GM19372 (cell line): Measurements from ENCODE around the gene CCR5.
"Not testable (repeated sequence)": the region's sequence is repeated elsewhere in the genome, so short reads cannot be mapped to it uniquely, and the experiment has no call there.

Source experiments
- ATAC-seq: cut with Tn5 transposase; IDR thresholded peaks from one replicate; pipeline ENCODE4 v1.9.1; 2021; ENCODE audit warnings: mild to moderate bottlenecking, low read depth, moderate library complexity; ENCODE audit not compliant: unreplicated experiment

CCR5 gene

DNA sequence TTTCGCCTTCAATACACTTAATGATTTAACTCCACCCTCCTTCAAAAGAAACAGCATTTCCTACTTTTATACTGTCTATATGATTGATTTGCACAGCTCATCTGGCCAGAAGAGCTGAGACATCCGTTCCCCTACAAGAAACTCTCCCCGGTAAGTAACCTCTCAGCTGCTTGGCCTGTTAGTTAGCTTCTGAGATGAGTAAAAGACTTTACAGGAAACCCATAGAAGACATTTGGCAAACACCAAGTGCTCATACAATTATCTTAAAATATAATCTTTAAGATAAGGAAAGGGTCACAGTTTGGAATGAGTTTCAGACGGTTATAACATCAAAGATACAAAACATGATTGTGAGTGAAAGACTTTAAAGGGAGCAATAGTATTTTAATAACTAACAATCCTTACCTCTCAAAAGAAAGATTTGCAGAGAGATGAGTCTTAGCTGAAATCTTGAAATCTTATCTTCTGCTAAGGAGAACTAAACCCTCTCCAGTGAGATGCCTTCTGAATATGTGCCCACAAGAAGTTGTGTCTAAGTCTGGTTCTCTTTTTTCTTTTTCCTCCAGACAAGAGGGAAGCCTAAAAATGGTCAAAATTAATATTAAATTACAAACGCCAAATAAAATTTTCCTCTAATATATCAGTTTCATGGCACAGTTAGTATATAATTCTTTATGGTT, at the start of gene CCR5:
Gene CCR5 (plus strand): TSS at position 108 of the 680 bp plus-strand sequence. CDS start 1,957 bp downstream, outside the sequence.
- ATAC-seq = no peak

DNA sequence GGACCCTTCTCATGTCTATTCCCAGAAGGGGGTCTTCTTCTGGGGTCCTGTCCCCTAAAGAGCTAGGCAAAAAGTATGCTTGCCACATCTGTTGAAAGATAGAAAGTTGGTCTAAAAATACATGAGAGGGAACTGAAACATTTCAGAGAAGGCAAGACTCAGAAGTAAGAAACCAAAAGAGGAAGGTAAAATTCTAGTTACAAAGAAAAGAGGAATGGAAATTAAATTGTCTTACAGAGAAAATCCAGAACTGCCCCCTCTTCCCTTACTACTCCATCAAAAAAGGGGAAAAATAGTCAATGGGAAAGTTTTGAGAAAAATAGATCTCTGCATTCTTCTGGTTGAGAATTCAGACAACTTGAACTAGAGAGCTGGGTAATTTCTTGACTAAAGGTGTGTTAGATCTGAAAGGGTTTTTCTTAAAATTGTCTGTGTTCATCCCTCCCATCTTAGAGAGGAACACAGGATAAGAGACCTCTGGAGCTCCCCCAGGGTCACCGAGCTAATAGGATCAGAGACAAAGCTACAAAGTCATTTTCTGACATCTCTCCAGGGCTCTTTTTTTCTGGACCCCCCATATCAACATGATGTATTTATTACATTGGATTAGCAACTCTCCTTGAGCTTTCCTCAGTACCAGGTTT, 49.2 kb upstream of the CCR5 start:
- no peak for ATAC-seq

DNA sequence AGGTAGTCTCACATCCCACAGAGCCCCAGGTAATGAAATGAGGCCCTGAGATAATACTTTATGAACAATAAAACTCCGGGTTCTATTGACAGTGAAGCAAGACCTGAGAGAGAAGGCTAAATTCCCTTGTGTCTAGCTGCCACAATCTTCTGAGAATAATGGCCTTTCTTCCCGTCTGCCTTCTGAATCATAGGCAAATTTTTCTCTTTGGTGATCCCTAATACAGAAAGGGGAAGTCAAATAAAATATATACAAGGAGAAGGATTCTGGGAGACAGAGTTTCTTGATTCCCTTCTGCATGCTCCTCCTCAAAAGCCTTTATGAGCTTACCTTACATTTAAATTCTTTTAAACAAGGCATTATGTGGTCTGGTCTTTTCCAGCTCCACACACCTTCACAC, 46.7 kb upstream of the CCR5 start:
- ATAC-seq = no peak

DNA sequence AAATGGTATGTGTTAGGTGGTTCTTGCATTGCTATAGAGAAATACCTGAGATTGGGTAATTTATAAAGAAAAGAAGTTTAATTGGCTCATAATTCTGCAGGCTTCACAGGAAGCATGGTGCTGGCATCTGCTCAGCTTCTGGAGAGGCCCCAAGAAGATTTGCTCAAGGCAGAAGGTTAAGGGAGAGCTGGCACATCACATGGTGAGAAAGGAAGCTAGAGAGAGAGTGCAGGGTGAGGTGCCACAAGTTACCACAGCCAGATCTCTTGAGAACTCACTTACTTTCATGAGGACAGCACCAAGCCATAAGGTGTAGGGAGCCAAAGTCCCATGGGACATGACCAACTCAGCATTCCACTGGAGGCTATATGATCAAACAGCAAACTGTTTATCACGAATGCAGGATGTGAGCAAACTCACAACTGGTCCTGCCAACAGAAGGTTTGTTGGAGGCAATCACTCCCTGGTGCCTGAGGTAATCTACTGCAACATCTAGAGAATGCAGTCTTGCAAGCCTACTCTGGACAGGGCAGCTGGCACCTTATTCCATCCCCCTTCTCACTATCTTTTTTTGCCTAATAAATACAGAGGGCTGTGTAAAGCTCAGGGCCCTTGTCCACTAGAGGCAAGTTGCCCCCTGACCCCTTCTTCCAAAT, 45.0 kb upstream of the CCR5 start:
- ATAC-seq = no peak

DNA sequence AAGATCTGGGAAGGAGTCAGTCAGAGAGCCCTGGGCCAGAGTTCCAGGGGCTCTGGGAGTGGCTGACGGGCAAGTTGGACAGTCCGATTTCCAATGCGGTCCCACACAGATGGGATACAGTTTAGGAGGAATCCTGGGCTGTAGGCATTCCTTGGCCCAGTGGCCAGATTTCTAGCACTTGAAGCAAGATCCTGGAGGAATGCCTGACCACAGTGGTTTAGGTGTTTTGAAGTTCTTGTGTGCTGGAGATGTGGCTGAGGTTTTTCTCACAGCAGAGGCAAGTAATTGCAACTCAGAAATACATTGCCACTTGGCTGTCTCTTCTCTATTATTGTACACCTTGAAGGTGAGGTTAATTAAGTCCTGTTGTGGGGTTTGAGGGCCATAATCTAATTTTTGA, 40.1 kb upstream of the CCR5 start:
- not testable (repeated sequence) for ATAC-seq

GRCh38 chr3:46334741-46335478, 35.8 kb upstream of the CCR5 start:
- ATAC-seq = no peak

GRCh38 chr3:46335541-46335940, 35.2 kb upstream of the CCR5 start:
- ATAC-seq = no peak

- no peak for ATAC-seq
These were observed 32.8 kb upstream of the CCR5 start for GRCh38 chr3:46337911-46338310.

- ATAC-seq = no peak
These were observed 31.9 kb upstream of the CCR5 start for GRCh38 chr3:46338840-46339239.

- ATAC-seq = no peak
These were observed 26.3 kb upstream of the CCR5 start for GRCh38 chr3:46344476-46344875.

- no peak for ATAC-seq
These were observed 21.8 kb upstream of the CCR5 start for GRCh38 chr3:46348823-46349482.

GRCh38 chr3:46349484-46350261, 21.1 kb upstream of the CCR5 start:
- ATAC-seq = peak; percentile 71

GRCh38 chr3:46350262-46350565, 20.5 kb upstream of the CCR5 start:
- peak; percentile 9 for ATAC-seq

DNA sequence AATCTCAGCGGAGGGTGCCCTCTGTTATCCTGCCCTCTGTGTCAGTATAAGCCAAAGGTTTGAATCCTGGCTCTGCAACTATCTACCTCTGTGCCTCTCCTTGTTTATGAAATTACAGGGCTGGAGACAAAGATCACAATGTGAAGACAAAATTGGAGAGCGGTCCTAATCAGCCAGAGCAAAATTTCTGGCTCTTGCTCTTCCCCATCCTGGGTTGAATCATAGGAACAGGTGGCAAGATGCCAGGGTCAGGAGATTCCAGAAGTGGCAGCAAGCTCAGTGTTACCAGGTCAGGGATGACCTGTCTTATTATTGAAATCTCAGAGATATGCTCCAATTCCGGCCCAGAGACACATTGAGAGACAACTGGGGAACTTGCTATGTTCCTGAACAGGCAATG, 19.1 kb upstream of the CCR5 start:
- no peak for ATAC-seq

- ATAC-seq = no peak
These were observed 17.7 kb upstream of the CCR5 start for GRCh38 chr3:46353090-46353489.

DNA sequence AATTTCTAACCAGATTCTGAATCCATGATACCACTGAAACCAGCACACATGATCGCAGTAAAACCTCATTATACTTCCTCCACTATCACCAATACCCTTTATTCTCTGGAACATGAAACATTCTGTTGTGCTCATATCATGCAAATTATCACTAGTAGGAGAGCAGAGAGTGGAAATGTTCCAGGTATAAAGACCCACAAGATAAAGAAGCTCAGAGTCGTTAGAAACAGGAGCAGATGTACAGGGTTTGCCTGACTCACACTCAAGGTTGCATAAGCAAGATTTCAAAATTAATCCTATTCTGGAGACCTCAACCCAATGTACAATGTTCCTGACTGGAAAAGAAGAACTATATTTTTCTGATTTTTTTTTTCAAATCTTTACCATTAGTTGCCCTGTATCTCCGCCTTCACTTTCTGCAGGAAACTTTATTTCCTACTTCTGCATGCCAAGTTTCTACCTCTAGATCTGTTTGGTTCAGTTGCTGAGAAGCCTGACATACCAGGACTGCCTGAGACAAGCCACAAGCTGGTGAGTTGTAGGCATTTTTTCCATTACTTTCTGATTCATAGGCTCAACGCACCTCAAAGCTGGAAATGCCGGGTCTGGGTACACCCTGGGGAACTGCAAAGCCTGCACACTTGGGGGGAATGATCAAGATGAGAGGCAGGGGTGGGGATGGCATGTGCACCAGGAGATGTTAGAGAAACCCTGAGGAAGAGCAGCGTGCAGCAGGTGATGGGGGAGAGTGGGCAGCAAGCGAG, 16.9 kb upstream of the CCR5 start, which contains the start of gene CCR2:
Gene CCR2 (plus strand): TSS at position 465 of the 764 bp plus-strand sequence. CDS start 3,417 bp downstream, outside the sequence.
- no peak for ATAC-seq

DNA sequence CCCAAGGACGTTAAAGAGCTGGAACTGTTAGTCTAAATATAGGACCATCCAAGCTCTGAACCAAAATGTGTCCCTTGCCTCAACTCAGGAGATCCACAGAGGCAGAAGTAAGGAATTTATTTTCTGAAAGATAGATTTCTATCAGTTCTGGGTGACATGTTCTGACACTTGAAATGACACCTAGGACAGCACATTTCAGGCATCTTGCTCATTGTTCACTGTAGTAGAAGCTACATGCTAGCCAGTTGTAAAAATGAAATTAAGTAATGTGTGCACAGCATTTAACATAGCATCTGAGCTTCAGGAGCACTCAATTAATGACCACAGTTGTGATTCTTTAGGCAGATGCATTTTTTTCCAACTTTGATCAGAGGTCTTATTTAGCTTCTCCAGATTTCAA, 16.3 kb upstream of the CCR5 start:
- ATAC-seq = no peak

DNA sequence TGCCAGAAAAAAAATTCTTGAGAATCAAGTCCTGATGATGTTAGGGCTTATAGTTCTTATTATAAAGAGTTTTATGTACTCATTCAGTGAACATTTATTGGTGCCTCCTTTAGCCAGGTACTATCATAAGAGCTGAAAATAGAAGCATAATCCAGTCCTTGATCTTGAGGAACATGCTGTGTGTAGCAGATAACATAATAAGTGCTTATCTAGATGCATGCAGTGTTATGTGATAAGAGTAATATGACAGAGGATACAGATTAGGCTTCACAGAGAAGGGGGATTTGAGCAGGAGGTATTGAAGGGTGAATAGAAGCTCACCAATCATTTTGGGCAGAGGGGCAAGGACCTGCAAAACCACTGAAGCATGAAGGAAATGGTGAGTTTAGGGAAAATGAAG, 15.8 kb upstream of the CCR5 start:
- ATAC-seq = no peak

GRCh38 chr3:46356276-46356675, 14.5 kb upstream of the CCR5 start:
- ATAC-seq = no peak
